Left hindlimb (tissue), 1 donor: ENCODE results near the gene BBS7.

Experiments used
- DNase-seq: peaks from one replicate; pipeline ENCODE4 v3.0.0-alpha.2; 2018

BBS7 gene

DNA sequence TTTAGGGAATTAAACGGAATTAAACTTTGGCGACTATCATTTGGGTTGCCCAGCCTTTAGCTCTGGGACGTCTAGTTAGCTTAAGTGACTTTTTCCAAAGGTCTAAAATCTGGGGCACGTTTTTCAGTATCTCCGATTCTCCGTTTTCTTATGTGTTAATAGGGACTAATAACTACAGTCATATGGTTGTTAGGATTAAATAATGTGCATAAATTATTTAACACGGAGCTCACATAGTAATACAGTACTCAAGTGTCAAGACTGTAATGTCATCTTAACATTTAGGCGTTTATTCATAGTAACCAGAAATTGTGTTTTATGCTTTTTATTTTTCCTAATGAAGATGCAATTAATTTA is 46.1 kb downstream of the BBS7 start:
- DNase-seq, result no peak

GRCh38 chr4:121823505-121824170 is 46.6 kb downstream of the BBS7 start, which contains the start of gene CCNA2:
Gene CCNA2, minus strand, starts transcription at chr4:121823883. Its CDS starts 255 bp downstream, at chr4:121823628.
- DNase-seq, result peak; percentile 96

- peak; percentile 45 for DNase-seq
Measured at GRCh38 chr4:121822796-121823504, 47.3 kb downstream of the BBS7 start.

- no peak for DNase-seq
Measured at GRCh38 chr4:121822047-121822446, 48.2 kb downstream of the BBS7 start.

- DNase-seq, result no peak
Measured at GRCh38 chr4:121819216-121819965, 50.9 kb downstream of the BBS7 start.

DNA sequence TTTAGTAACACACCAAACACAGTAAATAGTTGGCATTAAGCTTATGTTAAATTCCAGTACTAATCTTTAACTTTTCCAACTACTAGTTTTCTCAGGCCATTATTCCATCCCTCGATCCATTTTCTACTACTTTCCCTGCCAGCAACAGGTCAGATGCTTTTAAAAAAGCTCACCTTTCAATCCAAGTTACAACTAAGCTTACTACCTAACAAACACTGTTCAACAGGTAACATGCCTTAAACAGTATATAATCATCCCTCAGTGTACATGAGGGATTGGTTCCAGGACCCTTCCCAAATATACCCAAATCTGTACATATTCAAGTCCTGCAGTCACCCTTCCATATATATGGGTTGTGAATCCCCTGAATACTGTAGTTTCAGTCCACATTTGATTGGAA is 52.1 kb downstream of the BBS7 start:
- no peak for DNase-seq

DNA sequence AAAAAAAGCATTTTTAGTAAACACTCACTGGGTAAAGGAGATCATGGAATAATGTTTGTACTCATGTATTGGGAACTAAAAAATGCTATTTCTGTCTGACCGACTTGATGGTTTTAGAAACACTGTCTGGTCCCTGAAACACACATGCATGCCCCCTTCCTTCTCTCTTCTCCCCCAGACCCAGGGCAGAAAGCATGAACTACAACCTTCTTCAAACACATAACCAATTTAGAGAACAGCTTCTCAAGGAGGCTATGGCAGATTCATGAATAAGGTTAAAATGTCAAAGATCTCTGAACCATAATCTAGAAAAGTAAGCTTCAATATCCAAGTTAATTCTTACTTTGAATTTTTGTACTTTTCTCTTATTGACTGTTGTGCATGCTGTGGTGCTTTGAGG is 52.6 kb downstream of the BBS7 start:
- no peak for DNase-seq

GRCh38 chr4:121817006-121817405 is 53.3 kb downstream of the BBS7 start:
- DNase-seq, result no peak

DNA sequence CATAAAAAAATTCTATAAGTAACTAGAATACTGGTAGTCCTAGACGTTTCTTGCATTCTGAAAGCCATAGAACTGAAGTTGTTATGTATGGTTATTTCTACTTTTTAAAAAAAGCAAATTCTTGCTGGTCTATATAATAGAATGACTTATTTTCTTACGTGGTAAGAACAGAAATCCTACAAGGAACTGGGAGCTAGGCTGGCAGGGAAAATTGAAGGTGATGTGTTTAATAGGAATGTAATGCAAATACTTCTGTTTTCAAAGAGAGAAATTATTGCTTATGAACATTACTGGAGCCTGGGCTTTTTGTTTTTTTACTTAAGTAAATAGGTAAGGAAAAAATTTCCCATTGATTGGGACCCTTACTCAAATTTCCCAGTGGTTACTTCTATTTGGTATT is 55.5 kb downstream of the BBS7 start:
- DNase-seq, result no peak

- DNase-seq, result no peak
Measured at GRCh38 chr4:121811122-121811521, 59.2 kb downstream of the BBS7 start.

DNA sequence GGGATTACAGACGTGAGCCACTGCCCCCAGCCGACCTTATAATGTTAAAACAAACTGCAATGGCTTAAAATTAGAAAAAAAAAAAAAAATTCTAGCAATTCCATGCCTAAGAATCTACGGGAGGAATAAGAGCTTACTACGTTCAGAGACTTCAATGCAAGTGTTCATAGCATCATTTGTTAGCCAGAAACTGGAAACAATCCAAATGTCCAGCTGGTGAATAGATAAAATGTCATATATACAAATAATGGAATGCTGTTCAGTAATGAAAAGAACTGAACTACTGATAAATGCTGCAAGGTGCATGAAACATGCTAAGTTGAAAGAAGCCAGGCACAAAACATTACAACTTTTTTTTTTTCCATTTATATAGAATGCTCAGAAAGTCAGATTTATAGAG is 63.9 kb downstream of the BBS7 start:
- DNase-seq, result no peak

GRCh38 chr4:121801715-121802075 is 68.6 kb downstream of the BBS7 start:
- DNase-seq, result no peak

DNA sequence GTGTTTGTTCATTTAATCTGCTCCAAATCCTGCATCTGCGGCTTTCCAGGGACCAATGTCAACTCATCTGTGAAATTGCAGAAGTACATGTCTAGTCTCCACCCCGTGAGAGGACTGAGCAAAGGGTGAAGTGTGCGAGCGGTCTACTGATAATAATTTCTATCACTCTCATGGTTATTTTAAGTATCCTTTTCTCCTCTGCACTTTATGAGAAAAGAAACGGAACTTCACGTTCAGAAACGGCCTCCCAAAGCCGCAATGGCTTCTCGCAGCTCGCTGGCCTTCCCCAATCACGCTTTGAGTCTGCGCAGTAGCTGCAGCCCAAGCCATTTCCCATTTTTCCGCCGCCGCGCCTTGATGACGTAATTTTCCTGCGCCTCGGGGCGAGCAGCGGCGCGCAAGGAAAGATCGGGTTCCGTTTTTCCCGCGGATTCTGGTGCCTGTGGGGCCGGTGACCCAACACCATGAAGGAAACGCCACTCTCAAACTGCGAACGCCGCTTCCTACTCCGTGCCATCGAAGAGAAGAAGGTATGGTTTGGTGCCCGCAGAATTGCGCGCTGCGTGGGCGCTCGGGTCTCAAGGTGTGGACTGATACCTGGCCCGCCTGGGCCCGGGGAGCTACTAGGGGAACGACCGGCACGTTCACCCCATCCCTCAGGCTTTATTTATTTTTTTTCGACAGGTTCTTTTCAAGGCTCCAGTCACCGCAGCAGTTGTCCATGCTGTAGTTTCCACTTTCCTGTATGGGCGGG is 69.1 kb downstream of the BBS7 start, which contains the start of gene EXOSC9:
TSS of gene EXOSC9 (plus strand) at position 363 of the 754 bp plus-strand sequence. CDS start at position 465, 102 bp downstream.
- peak; percentile 94 for DNase-seq

DNA sequence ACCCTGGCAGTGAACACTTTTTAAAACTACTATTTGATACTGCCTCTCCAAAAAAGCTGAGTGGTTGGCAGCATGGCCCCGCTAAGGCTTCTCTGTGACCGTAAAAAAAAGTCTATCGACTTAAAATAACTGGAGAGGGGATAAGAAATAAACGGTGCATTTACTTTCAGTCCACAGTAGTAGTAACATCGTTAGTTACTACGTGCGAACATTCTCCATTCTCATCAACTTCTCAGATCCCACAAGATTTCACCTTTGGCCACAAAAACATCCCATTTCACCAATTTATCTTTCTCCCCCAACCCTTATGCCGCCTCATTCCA is 69.7 kb downstream of the BBS7 start:
- DNase-seq, result no peak

GRCh38 chr4:121799867-121800501 is 70.3 kb downstream of the BBS7 start:
- DNase-seq, result no peak

GRCh38 chr4:121799208-121799823 is 71.0 kb downstream of the BBS7 start:
- no peak for DNase-seq

DNA sequence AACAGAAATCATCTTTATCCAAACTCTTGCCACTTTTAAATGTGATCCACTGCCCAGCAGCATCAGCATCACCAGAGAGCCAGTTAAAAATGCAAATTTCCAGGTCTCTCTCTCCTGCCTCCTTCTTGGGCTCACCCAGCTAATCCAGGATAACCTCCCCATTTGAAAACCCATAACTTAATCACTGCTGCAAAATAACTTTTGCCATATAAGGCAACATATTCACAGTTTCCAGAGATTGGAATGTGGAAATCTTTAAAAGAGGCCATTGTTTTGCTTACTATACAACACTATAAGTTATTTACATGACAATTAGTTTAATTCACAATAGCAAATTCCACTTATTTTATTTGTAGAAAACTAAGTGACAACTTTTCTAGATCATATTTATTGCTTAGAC is 74.0 kb downstream of the BBS7 start:
- DNase-seq, result no peak

DNA sequence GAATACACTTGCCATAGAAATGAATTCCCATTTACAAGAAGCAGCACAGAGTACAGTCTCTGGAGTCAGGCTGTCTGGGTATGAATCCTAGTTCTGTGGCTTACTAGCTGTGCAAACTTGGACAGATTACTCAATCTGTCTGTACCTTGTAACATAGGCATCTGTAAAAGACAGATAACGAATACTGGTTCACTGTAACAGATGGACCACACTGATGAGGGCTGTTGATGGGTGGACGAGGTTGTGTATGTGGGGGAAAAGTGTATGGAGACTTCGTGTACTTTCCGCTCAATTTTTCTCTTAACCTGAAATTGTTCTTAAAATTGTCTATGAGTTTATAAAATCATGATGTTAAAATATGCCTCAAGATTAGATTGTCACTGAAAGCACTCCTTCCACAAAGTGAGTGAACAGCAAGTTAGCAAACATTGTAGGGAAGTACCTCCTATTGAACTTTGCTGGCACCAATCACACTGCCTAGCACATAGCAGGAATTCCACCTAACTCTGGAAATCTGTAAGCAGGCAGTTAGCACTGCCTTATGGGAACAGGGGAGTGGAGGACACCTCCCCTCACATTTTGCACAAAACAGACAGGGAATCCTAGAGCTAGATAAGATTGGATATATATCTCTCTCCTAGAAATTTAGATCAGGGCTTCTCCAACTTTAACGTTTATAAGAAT is 75.6 kb downstream of the BBS7 start:
- DNase-seq, result no peak

GRCh38 chr4:121792966-121793365 is 77.3 kb downstream of the BBS7 start:
- DNase-seq, result no peak

DNA sequence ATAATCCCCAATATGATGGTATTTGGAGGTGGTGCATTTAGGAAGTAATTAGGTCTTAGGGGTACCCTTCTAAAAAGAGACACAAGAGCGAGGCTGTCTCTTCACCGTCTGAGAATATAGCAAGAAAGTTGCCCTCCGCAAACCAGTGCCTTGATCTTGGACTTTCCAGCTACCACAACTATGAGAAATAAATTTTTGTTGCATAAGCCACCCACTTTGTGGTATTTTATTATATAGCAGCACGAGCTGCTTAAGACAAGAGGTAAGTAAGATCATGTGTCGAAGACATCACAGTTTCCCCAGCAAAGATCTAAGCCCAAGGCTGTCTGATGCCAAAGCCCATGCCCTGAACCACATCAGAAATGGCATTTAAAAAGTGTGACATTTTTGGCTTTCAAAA is 78.8 kb downstream of the BBS7 start:
- no peak for DNase-seq

GRCh38 chr4:121790976-121791375 is 79.3 kb downstream of the BBS7 start:
- no peak for DNase-seq
